ENCODE measurements around the gene PNMA8C.
"Not testable (repeated sequence)": the region's sequence is repeated elsewhere in the genome, so short reads cannot be mapped to it uniquely, and the experiment has no call there.

Gene PNMA8C

GRCh38 chr19:46411088-46411924 is 17.4 kb downstream of the PNMA8C start:
- DNase-seq = no peak

- no peak for DNase-seq
Measured at GRCh38 chr19:46410205-46411087, 18.3 kb downstream of the PNMA8C start.

DNA sequence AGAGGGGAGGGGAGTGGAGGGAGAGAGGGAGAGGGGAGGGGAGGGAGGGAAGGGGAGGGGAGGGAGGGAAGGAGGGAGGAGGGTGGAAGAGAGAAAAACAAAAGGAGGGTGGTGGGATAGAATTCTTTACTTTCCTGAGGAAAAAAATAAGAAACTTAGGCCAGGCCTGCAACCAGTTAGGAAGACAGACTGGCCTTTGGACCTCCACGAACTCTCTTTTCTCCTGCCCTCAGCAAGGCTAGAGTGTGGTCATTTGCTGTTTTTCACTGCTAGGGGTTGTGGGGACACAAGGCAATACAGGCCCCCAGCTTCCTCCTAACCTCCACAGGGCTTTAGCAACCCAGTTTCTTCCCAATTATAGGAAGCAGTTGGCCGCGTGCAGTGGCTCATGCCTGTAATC is 19.5 kb downstream of the PNMA8C start:
- no peak for DNase-seq

GRCh38 chr19:46408664-46409039 is 20.1 kb downstream of the PNMA8C start:
- DNase-seq = no peak

- no peak for DNase-seq
Measured at GRCh38 chr19:46407856-46408663, 20.7 kb downstream of the PNMA8C start.

GRCh38 chr19:46406976-46407375 is 21.8 kb downstream of the PNMA8C start:
- no peak for DNase-seq

- peak; percentile 37 for DNase-seq
Measured at GRCh38 chr19:46404753-46405468, 23.8 kb downstream of the PNMA8C start.

- DNase-seq = peak; percentile 56
Measured at GRCh38 chr19:46404055-46404752, 24.5 kb downstream of the PNMA8C start.

GRCh38 chr19:46402725-46403124 is 26.0 kb downstream of the PNMA8C start:
- no peak for DNase-seq

GRCh38 chr19:46397801-46398479 is 30.8 kb downstream of the PNMA8C start:
- DNase-seq = not testable (repeated sequence)

DNA sequence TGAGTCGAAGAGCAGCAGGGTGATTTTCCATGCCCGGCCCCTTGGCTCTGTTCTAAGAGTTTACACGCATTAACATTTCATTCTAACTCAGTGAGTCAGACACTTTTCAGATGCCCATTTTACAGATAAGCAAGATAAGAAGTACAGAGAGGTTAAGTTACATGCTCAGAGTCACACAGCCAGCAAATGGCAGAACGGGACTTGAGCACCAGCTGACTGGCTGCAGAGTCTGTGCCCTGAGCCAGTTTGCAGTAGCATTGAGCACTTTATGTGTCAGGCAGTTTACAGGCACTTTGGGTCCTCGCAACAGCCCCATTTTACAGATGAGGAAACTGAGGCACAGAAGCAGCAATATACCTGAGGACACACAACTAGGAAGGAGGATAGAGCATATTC is 34.3 kb downstream of the PNMA8C start:
- no peak for DNase-seq

- no peak for DNase-seq
Measured at GRCh38 chr19:46393456-46394401, 35.0 kb downstream of the PNMA8C start.

GRCh38 chr19:46392837-46393236 is 35.9 kb downstream of the PNMA8C start:
- no peak for DNase-seq

DNA sequence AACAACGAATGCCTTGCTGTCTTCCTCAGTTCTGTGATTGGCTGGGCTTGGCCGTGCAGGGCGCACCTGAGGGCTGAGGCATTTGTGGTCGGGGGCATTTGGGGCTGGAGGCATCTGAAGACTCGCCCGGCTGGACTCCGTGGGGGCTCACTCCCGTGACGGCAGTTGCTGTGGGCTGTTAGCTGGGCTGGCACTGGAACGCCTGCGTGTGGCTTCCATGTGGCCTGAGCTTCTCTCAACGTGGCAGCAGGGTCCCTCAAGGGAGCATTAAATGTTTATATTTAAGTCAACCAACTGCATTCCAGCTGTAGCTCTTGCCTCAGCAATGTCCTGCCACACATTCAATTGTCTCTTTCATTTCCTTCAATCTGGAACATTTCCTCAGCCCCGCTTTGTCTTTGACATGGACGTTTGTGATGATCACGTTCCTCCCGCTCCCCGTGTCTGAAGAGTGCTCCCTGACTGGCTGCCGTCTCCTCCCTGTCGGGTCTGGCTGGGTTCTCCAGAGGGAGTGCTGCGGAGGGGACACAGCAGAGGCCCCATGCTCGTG is 36.4 kb downstream of the PNMA8C start:
- no peak for DNase-seq

- DNase-seq = no peak
Measured at GRCh38 chr19:46391296-46392251, 37.2 kb downstream of the PNMA8C start.

DNA sequence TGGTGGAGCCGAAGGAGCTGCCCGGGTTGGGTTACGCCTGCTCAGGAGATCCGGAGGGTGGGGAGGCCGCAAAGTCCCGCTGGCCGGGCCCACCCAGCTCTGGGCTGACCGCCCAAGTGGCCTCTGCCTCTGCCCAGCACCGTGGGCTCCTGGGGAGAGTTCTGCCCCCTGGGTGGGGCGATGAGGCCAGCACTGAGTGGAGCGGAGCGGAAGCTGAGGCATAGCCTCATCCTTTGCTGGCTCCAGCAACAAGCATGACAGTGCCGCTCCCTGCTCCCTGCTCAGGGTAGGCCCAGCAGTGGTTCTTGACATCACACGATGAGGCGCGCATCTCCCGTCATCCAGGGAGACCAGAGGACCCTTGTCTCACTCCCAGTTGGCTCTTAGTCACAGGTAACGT is 37.9 kb downstream of the PNMA8C start:
- no peak for DNase-seq

DNA sequence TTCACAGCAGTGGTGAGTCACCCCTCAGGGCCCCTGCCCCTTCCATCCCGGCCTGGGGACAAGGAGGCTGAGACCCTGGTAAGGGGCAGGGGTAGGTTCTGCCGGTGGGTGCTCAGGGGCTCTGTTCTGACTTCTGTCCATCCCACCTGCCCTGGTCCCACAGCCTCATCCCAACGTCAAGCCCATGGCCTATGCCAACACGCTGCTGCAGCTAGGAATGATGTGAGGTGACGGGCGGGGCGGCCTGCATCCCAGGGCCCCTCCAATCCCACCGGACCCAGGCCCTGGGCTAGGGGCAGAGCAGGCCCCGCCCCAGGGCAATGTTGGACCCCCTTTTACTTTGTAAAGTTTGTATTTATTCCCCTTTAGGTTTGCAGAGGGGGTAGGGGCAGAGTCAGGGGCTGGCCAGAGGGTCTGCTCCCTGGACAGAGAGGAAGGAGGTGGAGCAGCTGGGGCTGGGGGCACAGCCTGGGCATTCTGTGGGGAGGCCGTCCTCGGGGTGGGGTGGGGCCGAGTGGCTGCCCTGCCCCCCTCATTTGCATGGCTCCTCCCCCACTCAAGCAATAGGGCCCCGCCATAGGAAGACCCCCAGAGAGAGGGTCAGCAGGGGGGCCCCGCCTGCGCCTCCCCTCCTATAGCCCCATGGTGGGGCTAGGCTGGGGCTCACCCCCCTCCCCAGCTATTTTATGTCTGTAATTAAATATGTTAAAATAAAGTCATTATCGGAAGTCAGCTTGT is 38.4 kb downstream of the PNMA8C start:
- no peak for DNase-seq

Measured in DMS79 treated with DMSO at 0.1 percent for 48 hours (cell line).